Sigmoid colon (tissue), 7 donors: ENCODE measurements around the gene APCDD1. TPM values are rescaled to one million over a fixed set of nuclear protein-coding genes. Genes with fewer than 3 reads are reported as not detected.
"Not testable (repeated sequence)": the region's sequence is repeated elsewhere in the genome, so short reads cannot be mapped to it uniquely, and the experiment has no call there.

Experiments used
- DNase-seq: peaks from one replicate; pipeline ENCODE4 v3.0.0-alpha.2; 2019
- H3K27ac ChIP-seq, 4 donors: fragments of 200-600 bp; sonication (generic); one replicate each; pipeline ENCODE4 v1.5.1; 2016 to 2019; ENCODE audit warnings: mild to moderate bottlenecking in 1 of 4
- H3K27me3 ChIP-seq, 3 donors: fragments of 200-600 bp; sonication (generic); one replicate each; pipeline ENCODE4 v1.5.1; 2019; ENCODE audit warnings: mild to moderate bottlenecking in 1 of 3
- H3K36me3 ChIP-seq, 4 donors: fragments of 200-600 bp; sonication (generic); one replicate each; pipeline ENCODE4 v1.5.1; 2016 to 2019
- H3K4me1 ChIP-seq, 4 donors: fragments of 200-600 bp; sonication (generic); one replicate each; pipeline ENCODE4 v1.5.1; 2017 to 2019
- H3K4me3 ChIP-seq, 4 donors: fragments of 200-600 bp; sonication (generic); one replicate each; pipeline ENCODE4 v1.5.1; 2017 to 2019; ENCODE audit warnings: mild to moderate bottlenecking in 2 of 4, moderate library complexity in 1 of 4
- H3K9me3 ChIP-seq, 4 donors: fragments of 200-600 bp in 3 of 4; sonication (generic) in 3 of 4; one replicate each; pipeline versions ENCODE4 v1.5.1 to v1.6.1; 2013 to 2019
- CTCF ChIP-seq, 4 experiments: fragments of 450-650 bp in 3 of 4; fragments of 200-600 bp in 1 of 4; IDR thresholded peaks; one replicate each; pipeline ENCODE4 v1.5.1; 2016 to 2019; ENCODE audit warnings: antibody characterized with exemption in 4 of 4, mild to moderate bottlenecking in 3 of 4, moderate library complexity in 2 of 4
- EP300 ChIP-seq, 4 donors: sonication (generic); formaldehyde crosslinking; IDR thresholded peaks; one replicate each; pipeline ENCODE4 v1.6.1; 2017; ENCODE audit warnings: antibody characterized with exemption in 4 of 4
- POLR2A ChIP-seq, 2 donors: fragments of 450-650 bp; IDR thresholded peaks; one replicate each; pipeline ENCODE4 v1.6.1; 2016; ENCODE audit warnings: antibody characterized with exemption in 2 of 2, mild to moderate bottlenecking in 2 of 2, moderate library complexity in 2 of 2
- POLR2AphosphoS5 ChIP-seq, 4 donors: sonication (generic); formaldehyde crosslinking; IDR thresholded peaks; one replicate each; pipeline ENCODE4 v1.6.1; 2017; ENCODE audit warnings: antibody characterized with exemption in 4 of 4
- WGBS, 2 donors: extraction: QIAGEN DNeasy Blood & Tissue Kit; methylation state at CpG; one replicate each; pipeline ENCODE4 v1.1.7; 2013; 5-methylcytosine and 5-hydroxymethylcytosine counted together
- intact Hi-C: fragments of 100-400 bp; cut with DNase I; formaldehyde crosslinking; loops from one replicate; pipeline ENCODE4 v1.15.1; 2023
- polyA plus RNA-seq, 3 donors: library from polyadenylated mRNA; stranded (reverse); fragments of 200-250 nt; gene quantifications; one replicate each; pipeline ENCODE4 v1.2.3, GENCODE V29; 2013
- total RNA-seq, 4 donors: library from RNA; depleted of rRNA; stranded (reverse); fragments of >200 nt; gene quantifications; one replicate each; pipeline ENCODE4 v1.1.0, GENCODE V29; 2016
- donor health status: healthy with polysubstance abuse.
- donor health status: Bipolar disorder and iron deficiency.
- donor health status: healthy.

The APCDD1 gene
- total and polyA plus RNA-seq, 7 donors: 2.8 to 42.1 (median 12.9) TPM

GRCh38 chr18:10460414-10461018, 6.1 kb downstream of the APCDD1 start:
- Histone ChIP-seq H3K4me3 (no peak overlapping the region), H3K36me3 (no peaks in the 10 kb centered on the region), H3K9me3 (no peaks in the 10 kb centered on the region), H3K27me3 (peaks cover 11 to 40% (median 30%) of the 10 kb centered on the region in 3 donors), H3K4me1 (peaks cover 0 to 13% (median 3%) of the 10 kb centered on the region in 4 donors), H3K27ac (no peak overlapping the region)
- no peak for DNase-seq
- no peak for TF ChIP-seq EP300 (IDR thresholded peaks at IDR 0.05)
- TF ChIP-seq POLR2AphosphoS5 (IDR thresholded peaks at IDR 0.05): no peak
- no peak for TF ChIP-seq CTCF (IDR thresholded peaks at IDR 0.05)
- TF ChIP-seq POLR2A (IDR thresholded peaks at IDR 0.05): no peak
- whole genome bisulfite sequencing, 2 donors: 96% methylated on average over 8 of the region's 8 CpGs
- intact Hi-C loops: no loop called here

GRCh38 chr18:10461989-10462388, 7.6 kb downstream of the APCDD1 start:
- H3K4me3 ChIP-seq: no peak overlapping the region
- H3K27ac ChIP-seq: no peak overlapping the region
- peaks cover 0 to 13% (median 0%) of the 10 kb centered on the region in 4 donors for H3K4me1 ChIP-seq
- WGBS, 2 donors: 85 to 90% methylated on average over 4 of the region's 4 CpGs
- peaks cover 0 to 26% (median 15%) of the 10 kb centered on the region in 3 donors for H3K27me3 ChIP-seq
- TF ChIP-seq POLR2A (IDR thresholded peaks at IDR 0.05): no peak
- TF ChIP-seq EP300 (IDR thresholded peaks at IDR 0.05): no peak
- no peak for TF ChIP-seq POLR2AphosphoS5 (IDR thresholded peaks at IDR 0.05)
- no peak for TF ChIP-seq CTCF (IDR thresholded peaks at IDR 0.05)
- intact Hi-C loops: no loop called here
- no peaks in the 10 kb centered on the region for H3K36me3 ChIP-seq
- H3K9me3 ChIP-seq: no peaks in the 10 kb centered on the region
- no peak for DNase-seq

- H3K36me3 ChIP-seq: no peaks in the 10 kb centered on the region
- H3K27me3 ChIP-seq: peaks cover 0 to 20% (median 12%) of the 10 kb centered on the region in 3 donors
- no peak overlapping the region for H3K4me3 ChIP-seq
- WGBS, 2 donors: 84 to 87% methylated on average over 2 of the region's 2 CpGs
- peaks cover 0 to 10% (median under 1%) of the 10 kb centered on the region in 4 donors for H3K4me1 ChIP-seq
- no peak overlapping the region for H3K27ac ChIP-seq
- intact Hi-C loops: no loop called here
- no peak for DNase-seq
- TF ChIP-seq CTCF (IDR thresholded peaks at IDR 0.05) (no peak), POLR2A (IDR thresholded peaks at IDR 0.05) (no peak)
- no peaks in the 10 kb centered on the region for H3K9me3 ChIP-seq
Observed at GRCh38 chr18:10462597-10462996, 8.2 kb downstream of the APCDD1 start.

DNA sequence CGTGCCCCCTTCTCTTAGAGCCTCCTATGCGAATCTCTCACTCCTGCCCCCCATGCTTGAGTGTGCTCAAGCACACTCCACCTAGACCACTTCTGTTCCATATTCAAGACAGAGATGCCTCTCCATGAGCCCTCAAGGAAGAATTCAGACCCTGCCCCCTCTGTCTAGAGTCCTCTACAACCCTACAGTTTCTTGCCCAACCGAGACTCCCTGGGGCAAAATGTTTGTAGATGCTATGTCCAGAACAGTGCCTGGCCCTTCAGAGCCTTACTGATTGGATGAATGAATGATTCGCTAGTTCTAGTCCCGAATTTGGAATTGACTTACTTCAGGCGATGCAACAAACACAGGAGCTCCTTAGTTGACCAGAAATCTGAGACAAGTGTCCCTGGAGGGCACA, 8.7 kb downstream of the APCDD1 start:
- intact Hi-C loops: no loop called here
- Histone ChIP-seq H3K4me3 (no peak overlapping the region), H3K27me3 (peaks cover 0 to 15% (median 12%) of the 10 kb centered on the region in 3 donors), H3K9me3 (no peaks in the 10 kb centered on the region), H3K27ac (no peak overlapping the region), H3K36me3 (no peaks in the 10 kb centered on the region), H3K4me1 (peaks cover 0 to 10% (median 3%) of the 10 kb centered on the region in 4 donors)
- 91 to 94% methylated on average over 6 of the region's 6 CpGs for WGBS, 2 donors
- DNase-seq: no peak
- TF ChIP-seq POLR2A (IDR thresholded peaks at IDR 0.05) (no peak), EP300 (IDR thresholded peaks at IDR 0.05) (no peak), POLR2AphosphoS5 (IDR thresholded peaks at IDR 0.05) (no peak), CTCF (IDR thresholded peaks at IDR 0.05) (no peak)

GRCh38 chr18:10463741-10464140, 9.3 kb downstream of the APCDD1 start:
- Histone ChIP-seq H3K27ac (no peak overlapping the region), H3K4me1 (peaks cover 0 to 13% (median 9%) of the 10 kb centered on the region in 4 donors), H3K36me3 (no peaks in the 10 kb centered on the region), H3K4me3 (no peak overlapping the region), H3K9me3 (no peaks in the 10 kb centered on the region), H3K27me3 (peaks cover 0 to 8% (median 7%) of the 10 kb centered on the region in 3 donors)
- DNase-seq: no peak
- no peak for TF ChIP-seq POLR2AphosphoS5 (IDR thresholded peaks at IDR 0.05)
- TF ChIP-seq EP300 (IDR thresholded peaks at IDR 0.05): no peak
- TF ChIP-seq POLR2A (IDR thresholded peaks at IDR 0.05): no peak
- TF ChIP-seq CTCF (IDR thresholded peaks at IDR 0.05): no peak
- WGBS, 2 donors: 77 to 93% methylated on average over 4 of the region's 4 CpGs
- intact Hi-C loops: no loop called here

- intact Hi-C loops: not testable (repeated sequence)
Observed at GRCh38 chr18:10464161-10464648, 9.8 kb downstream of the APCDD1 start.

More at GRCh38 chr18:10464161-10464648, 9.8 kb downstream of the APCDD1 start:
- peaks cover 0 to 17% (median 13%) of the 10 kb centered on the region in 4 donors for H3K4me1 ChIP-seq
- H3K9me3 ChIP-seq, H3K27me3 ChIP-seq, DNase-seq, H3K4me3 ChIP-seq, H3K27ac ChIP-seq, H3K36me3 ChIP-seq: not testable (repeated sequence)
- WGBS, 2 donors: 74 to 90% methylated on average over 2 of the region's 2 CpGs
